NK-92 (cell line): Measurements from ENCODE around the gene PDE6B.

Experiments used
- DNase-seq: peaks from one replicate; lab custom pipeline; 2025; ENCODE audit not compliant: unreplicated experiment; lab: John Stamatoyannopoulos, UW

PDE6B gene

DNA sequence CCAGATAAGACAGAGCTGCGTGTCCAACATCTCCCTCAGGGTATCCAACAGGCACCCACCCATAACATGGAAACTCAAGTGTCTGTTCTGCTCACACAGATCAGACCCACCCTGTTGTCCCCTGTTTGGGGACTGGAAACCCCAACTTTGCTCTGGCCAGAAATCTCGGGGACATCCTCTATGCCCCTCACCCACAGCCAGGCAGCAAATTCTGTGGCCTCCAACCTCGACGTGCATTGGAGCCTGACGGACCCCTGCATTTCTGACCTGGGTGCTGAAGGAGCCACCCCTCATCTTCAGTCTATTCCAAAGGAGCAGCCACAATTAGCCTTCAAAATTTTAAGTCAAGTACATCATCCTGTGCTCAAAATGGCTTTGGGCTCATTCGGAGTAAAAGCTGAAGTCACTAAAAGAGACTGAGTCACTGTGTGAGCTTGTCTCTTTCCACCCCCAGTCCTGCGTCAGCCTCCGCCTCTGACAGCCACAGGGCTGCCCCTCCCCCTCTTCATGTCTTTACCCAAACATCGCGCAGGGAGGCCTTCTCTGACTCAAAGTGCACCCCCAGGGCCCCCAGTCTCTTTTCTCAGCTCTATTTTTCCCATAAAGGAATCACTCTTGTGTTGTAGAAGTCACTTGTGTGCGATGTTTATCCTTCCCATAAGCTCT, 24.4 kb upstream of the PDE6B start:
- no peak for DNase-seq

DNA sequence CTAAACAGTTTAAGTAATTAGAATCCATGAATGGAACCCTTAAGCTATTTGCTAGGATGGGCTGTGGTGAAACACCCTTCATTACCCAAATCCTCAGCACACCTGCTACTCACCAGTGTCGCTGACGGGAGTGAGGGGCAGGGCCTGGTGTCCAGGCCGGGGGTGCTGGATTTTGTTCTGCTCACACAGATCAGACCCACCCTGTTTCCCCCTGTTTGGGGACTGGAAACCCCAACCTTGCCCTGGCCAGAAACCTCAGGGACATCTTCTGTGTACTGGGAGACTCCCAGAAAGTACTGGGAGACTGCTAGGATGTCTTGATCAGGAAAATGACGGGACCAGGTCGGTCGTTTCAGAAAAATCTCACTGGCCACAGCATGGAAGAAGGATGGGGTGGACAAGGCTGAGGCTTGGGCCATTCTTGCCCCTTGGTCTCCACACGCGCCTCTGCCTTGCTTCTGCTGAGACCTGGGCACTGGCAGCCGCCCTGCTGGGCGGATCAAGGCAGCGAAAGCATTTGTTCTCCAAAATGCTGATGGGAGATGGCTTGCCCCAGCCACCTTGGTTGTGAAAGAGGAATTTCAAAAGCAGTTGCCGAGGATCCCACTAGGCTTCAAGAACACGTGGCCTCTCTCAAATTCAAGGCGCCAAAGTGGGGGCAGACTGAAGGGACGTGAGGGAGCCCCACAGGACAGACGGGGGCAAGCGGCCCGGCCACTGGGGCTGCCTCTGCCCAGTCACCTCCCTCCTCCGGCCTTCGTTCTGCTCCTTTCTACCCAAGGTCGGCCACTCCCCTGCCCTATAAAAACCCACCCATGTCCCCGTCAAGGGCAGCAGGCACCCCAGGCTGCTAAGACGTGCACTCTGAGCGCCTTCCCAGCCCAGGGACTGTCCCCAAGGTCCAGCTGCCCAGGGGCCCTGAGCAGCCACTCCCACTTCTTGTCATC, 23.5 kb upstream of the PDE6B start:
- no peak for DNase-seq

DNA sequence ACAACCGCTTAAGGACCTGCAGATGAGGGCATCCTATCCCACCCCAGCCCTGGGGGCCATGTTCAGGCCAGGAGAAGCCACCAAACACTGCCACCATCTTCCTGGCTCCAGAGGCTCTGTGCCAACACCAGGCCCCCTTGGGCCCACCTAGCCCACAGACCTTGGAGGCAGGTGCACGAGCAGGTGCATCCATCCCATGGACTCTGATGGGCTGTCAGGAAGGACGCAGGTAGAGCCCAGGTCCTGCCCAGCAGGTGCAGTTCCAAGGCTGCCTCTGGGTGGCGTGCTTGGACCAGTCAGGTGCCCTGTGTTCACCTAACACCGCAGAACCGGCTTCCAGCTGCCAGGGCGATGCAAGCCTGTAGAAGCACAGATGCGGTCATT, 22.8 kb upstream of the PDE6B start:
- no peak for DNase-seq

DNA sequence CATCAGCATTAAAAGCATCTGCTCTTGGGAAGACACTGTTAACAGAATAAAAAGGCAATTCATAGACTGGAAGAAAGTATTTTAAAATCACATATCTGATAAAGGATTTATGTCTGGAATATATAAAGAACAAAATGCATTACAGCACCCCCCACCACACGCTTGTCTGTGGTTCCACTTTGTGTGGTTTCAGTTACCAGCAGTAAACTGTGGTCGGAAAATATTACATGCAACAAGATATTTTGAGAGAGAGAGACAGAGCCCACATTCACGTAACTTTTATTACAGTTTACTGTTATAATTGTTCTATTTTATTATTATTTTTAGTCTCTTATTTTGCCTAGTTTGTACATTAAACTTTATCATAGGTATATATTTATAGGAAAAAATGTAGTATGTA, 21.2 kb upstream of the PDE6B start:
- DNase-seq = no peak

DNA sequence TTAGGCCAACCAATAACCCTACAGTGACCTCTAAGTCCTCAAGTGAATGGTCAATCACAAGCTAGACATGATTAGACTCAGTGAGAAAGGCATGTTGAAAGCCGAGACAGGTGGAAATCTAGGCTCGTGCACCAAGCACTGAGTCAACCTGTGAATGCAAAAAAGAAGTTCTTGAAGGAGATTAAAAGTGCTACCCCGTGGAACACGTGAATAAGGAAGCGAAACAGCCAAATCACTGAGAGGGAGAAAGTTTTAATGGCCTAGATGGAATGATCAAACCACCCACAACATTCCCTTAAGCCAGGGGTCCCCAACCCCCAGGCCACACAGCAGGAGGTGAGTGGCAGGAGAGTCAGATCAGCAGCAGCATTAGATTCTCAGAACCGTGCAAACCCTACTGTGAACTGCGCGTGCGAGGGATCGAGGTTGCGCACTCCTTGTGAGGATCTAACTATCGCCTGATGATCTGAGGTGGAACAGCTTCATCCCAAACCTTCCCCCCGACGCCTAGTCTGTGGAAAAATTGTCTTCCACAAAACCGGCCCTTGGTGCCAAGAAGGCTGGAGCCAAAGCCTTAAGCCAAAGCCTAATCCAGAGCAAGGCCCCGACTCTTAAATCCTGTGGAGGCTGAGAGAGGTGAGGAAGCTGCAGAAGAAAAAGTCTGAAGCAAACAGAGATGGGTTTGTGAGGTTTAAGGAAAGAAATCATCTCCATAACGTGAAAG, 19.5 kb upstream of the PDE6B start:
- no peak for DNase-seq

DNA sequence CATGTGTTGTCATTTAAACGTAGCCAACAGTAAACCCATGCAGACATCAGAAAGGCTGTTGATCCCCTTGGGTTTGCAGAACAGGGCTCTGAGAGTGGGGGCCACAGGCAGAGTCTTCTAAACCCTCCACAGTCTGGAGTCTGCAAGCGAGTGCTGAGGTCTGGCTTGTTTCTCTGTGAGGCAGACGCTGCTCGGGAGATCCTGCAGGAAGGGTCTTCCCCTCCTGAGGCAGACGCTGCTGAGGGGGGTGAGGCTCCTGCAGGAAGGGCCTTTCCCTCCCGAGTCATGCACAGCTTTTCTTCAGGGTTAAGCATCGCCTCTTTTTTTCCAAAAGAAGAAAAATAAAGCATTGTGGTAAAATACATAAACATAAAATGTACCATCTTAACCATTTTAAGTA, 17.1 kb upstream of the PDE6B start:
- DNase-seq = no peak

DNA sequence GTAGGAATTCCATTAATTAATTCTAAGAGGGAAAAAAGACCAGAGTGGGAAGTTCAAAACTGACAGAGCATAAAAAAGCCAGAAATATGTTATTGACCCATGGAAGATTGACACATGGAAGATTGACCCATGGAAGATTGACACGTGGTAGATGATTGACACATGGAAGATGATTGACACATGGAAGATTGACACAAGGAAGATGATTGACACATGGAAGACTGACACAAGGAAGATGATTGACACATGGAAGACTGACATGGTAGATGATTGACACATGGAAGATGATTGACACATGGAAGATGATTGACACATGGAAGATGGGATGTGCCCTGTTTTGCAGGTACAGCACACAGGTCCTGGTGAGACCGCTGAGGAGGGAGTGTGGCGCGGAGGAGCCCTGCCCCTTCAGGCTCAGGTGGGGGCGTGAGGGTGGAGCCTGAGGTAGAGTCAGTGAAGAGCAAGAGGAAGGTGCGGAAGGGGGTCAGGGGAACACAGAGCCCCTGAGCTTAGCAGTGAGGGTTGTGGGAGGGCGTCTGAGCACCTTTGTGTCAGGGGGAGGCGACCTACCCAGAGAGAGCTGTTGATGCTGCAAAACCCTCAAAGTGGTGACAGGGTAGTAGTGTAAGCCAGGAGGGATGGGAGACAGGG, 15.8 kb upstream of the PDE6B start:
- no peak for DNase-seq

DNA sequence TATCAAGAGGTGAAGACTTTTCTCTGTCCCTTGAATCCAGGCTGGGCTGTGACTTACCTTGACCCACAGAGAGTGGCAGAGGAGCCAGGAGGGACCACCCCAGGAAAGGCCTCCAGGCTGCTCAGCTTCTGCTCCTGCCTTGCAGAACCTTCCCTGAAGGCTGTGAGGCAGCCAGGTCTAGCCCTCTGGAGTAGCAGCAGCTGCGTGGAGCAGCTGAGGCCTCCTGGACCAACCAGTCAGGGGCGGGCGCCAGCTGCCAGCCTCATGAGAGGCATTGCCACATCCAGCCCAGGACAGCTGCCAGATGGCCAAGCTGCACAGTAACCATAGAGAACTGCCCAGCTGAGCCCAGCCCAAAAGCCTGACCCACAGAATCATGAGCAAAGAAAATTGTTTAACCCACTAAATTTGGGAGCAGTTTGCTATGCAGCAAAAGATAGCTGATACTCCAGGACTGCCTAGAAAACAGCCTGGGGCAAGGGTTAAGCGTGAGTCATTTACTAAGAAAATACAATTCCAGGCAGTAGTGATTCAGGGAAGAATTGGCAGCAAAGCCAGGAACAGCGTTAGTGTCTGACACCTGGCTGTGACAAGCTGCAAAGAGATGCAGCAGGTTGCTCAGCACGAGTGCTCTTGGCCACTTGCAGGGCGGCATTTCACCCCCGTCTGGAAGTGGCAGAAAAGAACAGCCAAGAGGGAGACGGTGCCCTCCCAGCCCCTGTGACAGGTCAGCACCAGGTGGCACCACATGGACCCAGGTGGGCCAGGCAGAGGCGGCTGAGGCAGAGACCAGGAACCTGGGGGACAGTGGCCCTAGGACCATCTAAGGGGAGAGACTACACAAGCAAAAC, 14.7 kb upstream of the PDE6B start:
- DNase-seq = no peak

DNA sequence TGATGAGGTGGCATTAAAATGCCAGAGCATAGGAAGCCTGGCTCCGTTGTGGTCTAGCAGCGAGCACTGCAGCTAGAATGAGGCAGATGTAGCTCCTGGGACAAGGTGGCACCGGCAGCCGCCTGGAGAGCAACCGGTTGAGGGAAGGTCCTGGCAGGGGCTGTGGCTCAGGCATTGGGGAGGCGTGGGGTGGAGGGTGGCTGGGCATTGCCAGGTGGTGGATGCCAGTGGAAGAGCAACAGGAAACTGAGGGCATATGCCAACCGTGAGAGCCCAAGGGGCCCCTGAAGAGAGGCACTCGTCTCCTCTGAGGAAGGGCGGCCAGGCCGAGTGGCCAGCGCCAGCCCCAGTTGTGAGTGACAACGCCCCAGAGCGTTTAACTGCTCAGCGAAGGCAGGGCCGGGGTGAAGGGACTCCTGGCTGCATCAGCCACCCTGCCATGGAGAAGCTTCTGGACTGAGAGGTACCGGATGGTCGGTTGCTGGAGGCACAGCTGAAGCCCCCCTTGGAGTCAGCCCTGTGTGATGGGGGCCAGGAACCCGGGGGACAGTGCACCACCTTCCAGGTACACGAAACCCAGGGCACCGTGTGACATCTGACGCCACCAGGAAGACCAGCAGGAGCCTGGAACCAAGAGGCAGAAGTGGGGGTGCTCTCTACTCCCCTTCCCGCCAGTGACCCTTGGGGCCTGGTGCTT, 13.2 kb upstream of the PDE6B start:
- no peak for DNase-seq

DNA sequence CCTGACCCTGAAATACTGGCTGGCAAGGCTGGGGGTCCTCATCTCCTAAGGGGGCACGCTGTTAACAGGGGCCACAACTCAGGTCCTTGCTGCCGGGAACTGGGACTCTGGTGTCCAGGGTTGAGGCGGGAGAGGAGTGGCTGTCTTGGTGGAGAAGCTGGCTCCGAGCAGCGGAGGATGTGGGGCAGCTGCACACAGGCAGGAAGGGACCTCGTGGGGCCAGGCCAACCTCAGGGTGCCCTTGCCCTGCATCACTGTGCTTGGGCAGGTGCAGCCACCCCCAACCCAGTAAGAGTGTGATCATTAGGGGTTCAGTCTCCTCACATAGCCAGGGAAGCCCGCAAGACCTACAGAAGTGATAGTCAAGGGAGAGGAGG, 12.6 kb upstream of the PDE6B start:
- DNase-seq = no peak

DNA sequence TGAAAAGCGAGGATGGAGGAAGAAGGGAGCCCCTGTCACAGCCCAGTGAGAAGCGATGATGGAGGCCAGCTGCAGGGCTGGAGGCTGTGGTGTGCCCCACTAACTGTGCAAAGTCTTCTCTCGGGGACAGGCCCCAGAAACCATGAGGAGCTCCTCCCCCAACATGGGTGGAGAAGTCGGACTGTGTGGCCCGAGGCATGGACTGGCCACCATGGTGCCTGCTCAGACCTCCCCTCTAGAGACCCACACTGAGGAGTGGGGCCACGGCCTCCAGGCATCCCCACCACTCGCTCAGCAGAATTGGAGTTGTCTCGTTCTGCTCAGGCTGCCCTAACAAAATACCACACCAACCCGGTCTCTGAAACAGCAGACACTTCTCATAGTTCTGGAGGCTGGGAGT, 12.2 kb upstream of the PDE6B start:
- DNase-seq = no peak

DNA sequence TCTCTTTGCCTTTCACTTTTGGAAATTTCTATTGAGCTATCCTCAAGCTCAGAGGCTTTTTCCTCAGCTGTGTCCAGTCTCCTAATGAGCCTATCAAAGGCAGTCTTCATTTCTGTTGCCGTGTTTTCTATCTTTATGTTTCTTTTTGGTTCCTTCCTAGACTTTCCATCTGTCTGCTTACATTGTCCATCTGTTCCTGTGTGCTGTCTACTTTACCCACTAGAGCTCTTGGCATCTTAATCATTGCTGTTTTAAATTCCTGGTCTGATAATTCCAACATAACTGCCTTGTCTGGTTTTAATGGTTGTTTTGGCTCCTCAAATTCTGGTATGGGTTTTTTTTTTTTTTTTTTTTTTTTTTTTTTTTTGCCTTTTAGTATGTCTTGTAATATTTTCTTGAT, 9.3 kb upstream of the PDE6B start:
- DNase-seq = no peak

DNA sequence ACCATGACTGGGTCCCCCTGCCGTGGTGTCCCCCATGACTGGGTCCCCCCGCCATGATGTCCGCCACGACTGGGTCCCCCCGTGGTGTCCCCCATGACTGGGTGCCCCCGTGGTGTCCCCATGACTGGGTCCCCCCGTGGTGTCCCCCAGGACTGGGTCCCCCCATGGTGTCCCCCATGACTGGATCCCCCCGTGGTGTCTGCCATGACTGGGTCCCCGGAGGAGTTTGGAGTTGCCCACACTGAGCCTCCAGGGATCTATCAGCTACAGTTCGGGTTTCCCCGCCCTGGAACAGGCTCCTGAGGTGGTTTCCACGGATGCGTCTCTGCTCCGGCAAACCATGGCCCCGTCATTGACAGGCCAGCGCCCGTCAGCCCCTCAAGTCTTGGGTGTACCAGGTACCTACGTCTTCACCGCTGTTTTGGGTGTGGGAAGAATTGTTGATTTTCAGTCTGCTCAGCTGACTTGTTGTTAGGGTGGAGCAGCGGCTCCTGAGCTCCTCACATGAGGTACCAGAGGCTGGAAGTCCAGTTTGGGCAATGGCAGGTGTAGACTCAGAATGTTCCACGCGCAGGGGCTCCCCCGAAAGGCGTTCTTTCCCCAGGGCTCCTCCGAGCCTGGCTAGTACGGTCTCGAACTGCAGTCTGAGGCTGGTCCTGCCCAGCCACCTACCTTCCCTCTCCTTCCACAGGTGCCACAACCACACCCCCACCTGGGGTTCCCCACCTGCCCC, 8.3 kb upstream of the PDE6B start:
- DNase-seq = no peak

DNA sequence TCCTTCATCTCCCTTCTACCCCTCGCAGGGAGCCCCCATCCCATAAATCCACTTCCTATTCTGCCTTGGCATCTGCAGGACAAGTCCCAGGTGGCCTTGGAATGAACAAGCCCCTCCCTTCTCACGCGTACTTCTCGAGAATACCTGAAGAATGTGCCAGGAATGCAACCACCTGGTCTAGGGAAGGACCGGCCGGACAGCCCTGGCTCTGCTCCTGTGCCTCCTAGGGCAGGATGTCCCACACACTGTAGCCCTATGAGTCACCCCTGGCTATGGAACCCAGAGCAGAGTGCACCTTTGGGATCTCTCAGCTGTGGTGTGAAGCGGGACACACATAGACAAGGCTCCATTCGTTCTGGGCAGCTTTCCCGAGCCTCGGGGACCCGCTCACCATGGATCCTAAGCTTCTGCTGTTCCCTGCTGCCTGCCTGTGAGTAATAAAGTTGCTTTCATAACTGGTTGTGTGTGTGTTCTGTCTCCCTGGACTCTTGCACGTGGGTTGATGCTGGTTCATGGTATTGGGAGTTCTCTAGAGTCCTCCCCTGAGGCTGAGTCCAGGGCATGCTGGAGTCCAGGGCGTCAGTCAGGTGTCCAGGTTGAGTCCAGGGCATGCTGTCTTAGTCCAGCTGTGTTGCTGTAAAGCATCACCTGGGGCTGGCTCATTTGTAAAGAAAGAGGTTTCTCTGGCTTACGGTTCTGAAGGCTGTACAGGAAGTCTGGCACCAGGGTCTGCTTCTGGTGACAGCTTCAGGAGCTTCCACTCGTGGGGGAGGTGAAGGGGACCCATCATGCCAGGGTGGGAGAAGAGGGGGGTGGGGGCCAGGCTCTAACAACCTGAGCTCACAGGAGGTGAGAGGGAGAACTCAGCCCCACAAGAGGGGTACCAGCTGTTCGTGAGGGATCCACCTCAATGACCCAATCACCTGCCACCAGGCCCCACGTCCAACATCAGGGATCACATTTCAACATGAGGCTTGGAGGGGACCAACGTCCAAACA, 7.4 kb upstream of the PDE6B start:
- DNase-seq = no peak

DNA sequence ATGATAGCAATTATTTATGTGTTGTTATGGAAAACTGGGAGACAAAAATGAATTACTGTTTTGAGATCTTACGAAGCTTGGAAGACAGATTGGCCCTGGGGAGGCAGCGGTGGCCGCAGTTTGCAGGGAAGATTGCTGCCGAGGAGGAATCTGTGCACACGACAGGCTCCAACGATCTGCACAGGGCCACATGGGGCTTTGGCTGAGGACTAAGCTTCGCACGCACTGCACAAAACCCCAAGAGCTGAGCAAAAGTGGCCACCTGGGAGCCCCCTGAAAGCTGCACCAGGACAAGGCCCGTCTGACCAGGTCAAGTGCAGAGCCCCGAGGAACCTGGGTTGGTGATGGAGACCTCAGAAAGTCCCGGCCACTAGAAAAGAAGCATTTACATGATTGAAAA, 5.2 kb upstream of the PDE6B start:
- no peak for DNase-seq

DNA sequence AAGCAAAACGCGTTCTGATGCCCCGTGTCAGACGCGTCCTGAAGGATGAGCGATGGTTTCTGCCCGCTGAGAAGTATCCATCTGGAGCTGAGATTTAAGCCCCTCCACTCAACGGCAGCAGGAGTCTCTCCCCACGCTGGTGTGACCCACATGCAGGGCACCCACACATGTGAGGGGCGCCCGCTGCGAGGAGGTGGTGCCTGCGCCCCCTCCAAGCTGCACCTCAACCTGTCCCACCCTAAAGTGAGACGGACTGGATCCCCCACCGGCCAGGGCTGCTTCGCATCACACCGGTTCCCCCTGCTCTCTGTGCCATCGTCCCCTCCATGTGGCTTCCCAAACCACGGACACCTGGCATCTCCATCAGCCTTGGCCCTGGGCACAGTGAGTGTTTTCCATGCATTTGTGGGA, 4.5 kb upstream of the PDE6B start:
- DNase-seq = no peak

DNA sequence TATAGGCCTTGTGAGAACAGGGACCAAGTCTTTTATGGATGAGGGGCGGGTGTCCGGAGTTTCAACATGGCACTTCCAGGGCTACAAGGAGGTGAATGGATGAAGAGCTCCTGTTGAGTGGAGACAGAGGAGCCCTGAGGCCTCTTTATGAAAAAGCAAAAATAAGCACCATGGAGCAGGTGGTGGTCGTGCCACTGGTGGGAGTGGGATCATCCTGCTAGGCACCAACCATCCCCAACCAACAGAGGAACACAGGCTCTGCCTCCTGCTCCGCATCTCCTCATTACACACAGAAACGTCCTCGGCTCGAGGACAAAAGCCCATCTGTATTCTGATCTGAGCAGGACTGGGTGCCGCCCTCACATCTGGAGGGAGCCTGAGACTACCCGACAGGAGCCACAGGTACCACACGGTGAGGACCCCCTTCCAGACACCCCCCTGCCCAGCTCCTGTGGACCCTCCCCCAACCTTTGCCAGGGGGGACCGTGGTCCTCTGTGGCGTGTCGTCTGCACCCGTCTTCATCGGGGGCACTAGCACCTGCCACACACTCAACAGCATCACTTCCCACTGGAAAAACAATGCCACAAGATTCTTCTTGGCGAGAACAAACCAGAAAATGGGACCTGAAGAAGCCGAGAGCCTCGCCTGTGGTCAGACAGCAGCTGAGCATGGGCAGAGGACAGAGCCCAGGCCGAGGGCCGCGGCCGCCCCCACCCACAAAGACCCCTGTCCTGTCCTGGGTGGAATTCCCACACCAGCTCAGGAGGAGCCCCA, 3.9 kb upstream of the PDE6B start:
- no peak for DNase-seq
